ENCODE data around the gene TNFSF12. TPM values are rescaled to one million over a fixed set of nuclear protein-coding genes. Genes with fewer than 3 reads are reported as not detected.

TNFSF12 gene
- total and polyA plus RNA-seq, 9 of the 15 experiments (the other 6 are each of a cell fraction or from before 2014, with no cell fraction given): 0.03 to 0.95 (median 0.19) TPM; not detected in 3

DNA sequence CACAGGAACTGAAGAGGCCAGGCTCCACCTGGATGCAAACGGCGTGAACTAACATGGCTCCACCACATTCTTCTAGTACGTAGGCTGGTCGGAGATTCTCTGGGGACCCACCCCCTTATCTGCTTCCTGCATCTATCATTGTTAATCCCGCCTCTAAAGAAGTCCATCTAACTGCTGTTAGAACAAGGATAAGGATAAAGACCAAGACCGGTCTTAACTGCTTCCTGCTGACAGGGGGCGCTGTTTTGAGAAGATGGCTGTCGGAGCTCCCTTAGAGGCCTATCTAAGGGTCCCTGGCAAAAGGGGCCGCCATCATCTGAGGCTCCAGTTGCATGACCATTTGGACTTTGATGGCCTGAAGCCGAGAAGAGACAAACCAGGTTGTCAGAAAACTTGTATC is 25.8 kb upstream of the TNFSF12 start:
- H3K27ac ChIP-seq (ENCODE audit: extremely low read depth, low read depth, low read length): no peak overlapping the region
- ATAC-seq: peak; percentile 84
- 22% methylated on average over 9 of the region's 10 CpGs for WGBS (ENCODE audit: insufficient coverage, low coverage, missing lambda C conversion rate)
- in situ Hi-C loops (cut with MboI): no loop called here
- intact Hi-C loops (cut with micrococcal nuclease): no loop called here
- H3K9me3 ChIP-seq (replicated peaks; ENCODE audit: control insufficient read depth, insufficient read depth, low read depth, low read length): no peaks in the 10 kb centered on the region
- no peaks in the 10 kb centered on the region for H3K36me3 ChIP-seq (ENCODE audit: control insufficient read depth, insufficient read depth, low read length)
- no peaks in the 10 kb centered on the region for H3K27me3 ChIP-seq (ENCODE audit: control insufficient read depth in 2 of 2, insufficient read depth in 2 of 2, low read length in 2 of 2)
- BruUV-seq (replicated peaks): no TSS peak
- no peak overlapping the region for H3K4me2 ChIP-seq (ENCODE audit: insufficient read depth, low read length)
- peak; percentile 15 to 53 (median 41) for DNase-seq (ENCODE audit: extremely low read depth in 1 of 4, low spot score in 3 of 4)
- no peaks in the 10 kb centered on the region for H3K9me1 ChIP-seq (ENCODE audit: control insufficient read depth, insufficient read depth, low read length)
- no peaks in the 10 kb centered on the region for H3K79me2 ChIP-seq (ENCODE audit: control insufficient read depth, insufficient read depth, low read length)
- ChIA-PET CTCF (ENCODE audit: low intra/inter-chr PET ratio) (no interaction called here), POLR2A (interaction anchor here (0.5 to 0.8 kb wide), 3 partner anchors 9 to 37 kb away, joined by 3 read pairs; no protein-coding TSS in a partner anchor)
- H3K9ac ChIP-seq (ENCODE audit: insufficient read depth in 1 of 2, low read depth in 2 of 2, low read length in 2 of 2): no peak overlapping the region
- H3K4me1 ChIP-seq (replicated peaks in 1 of 2; ENCODE audit: control insufficient read depth in 2 of 2, insufficient read depth in 2 of 2, low read length in 2 of 2): no peaks in the 10 kb centered on the region; a peak in 1 of 5 replicates
- H3K4me3 ChIP-seq: no peak overlapping the region
- H2AFZ ChIP-seq (ENCODE audit: low read depth, low read length): 0 out of 2 replicates have a peak overlapping the region, but pooled peaks have one; percentile 28
- no peaks in the 10 kb centered on the region for H4K20me1 ChIP-seq (replicated peaks; ENCODE audit: control insufficient read depth, insufficient read depth, low read length)
- peak in 1 of 2 experiments; percentile 27; a peak in 2 of 4 replicates for TF ChIP-seq RAD21 (CRISPR knock-in tag; conservative IDR thresholded peaks at IDR 0.05 in 1 of 2, IDR thresholded peaks at IDR 0.05 in 1 of 2)
- TF ChIP-seq, protein P1, sequence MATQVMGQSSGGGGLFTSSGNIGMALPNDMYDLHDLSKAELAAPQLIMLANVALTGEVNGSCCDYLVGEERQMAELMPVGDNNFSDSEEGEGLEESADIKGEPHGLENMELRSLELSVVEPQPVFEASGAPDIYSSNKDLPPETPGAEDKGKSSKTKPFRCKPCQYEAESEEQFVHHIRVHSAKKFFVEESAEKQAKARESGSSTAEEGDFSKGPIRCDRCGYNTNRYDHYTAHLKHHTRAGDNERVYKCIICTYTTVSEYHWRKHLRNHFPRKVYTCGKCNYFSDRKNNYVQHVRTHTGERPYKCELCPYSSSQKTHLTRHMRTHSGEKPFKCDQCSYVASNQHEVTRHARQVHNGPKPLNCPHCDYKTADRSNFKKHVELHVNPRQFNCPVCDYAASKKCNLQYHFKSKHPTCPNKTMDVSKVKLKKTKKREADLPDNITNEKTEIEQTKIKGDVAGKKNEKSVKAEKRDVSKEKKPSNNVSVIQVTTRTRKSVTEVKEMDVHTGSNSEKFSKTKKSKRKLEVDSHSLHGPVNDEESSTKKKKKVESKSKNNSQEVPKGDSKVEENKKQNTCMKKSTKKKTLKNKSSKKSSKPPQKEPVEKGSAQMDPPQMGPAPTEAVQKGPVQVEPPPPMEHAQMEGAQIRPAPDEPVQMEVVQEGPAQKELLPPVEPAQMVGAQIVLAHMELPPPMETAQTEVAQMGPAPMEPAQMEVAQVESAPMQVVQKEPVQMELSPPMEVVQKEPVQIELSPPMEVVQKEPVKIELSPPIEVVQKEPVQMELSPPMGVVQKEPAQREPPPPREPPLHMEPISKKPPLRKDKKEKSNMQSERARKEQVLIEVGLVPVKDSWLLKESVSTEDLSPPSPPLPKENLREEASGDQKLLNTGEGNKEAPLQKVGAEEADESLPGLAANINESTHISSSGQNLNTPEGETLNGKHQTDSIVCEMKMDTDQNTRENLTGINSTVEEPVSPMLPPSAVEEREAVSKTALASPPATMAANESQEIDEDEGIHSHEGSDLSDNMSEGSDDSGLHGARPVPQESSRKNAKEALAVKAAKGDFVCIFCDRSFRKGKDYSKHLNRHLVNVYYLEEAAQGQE (IDR thresholded peaks at IDR 0.05; ENCODE audit: borderline replicate concordance): peak; percentile 18; the same call in 1 of the 2 replicates
- TF ChIP-seq, protein P1 (CRISPR knock-in tag; IDR thresholded peaks at IDR 0.05; ENCODE audit: low read depth): no peak
- TF ChIP-seq YY1 (IDR thresholded peaks at IDR 0.05; ENCODE audit: borderline replicate concordance in 1 of 3, control insufficient read depth in 1 of 3, extremely low read depth in 1 of 3, insufficient read depth in 3 of 3, insufficient read length in 1 of 3, insufficient replicate concordance in 2 of 3, low read depth in 1 of 3, low read length in 2 of 3): peak in 2 of 3 experiments; percentile 26 to 75
- TF ChIP-seq JUND (IDR thresholded peaks at IDR 0.05; ENCODE audit: borderline replicate concordance, low read depth, low read length): no peak
- TF ChIP-seq JUND (tag; IDR thresholded peaks at IDR 0.05; ENCODE audit: borderline replicate concordance, low read depth, low read length): no peak
- TF ChIP-seq ZKSCAN8 (CRISPR knock-in tag; IDR thresholded peaks at IDR 0.05): no peak
- TF ChIP-seq, protein P2, sequence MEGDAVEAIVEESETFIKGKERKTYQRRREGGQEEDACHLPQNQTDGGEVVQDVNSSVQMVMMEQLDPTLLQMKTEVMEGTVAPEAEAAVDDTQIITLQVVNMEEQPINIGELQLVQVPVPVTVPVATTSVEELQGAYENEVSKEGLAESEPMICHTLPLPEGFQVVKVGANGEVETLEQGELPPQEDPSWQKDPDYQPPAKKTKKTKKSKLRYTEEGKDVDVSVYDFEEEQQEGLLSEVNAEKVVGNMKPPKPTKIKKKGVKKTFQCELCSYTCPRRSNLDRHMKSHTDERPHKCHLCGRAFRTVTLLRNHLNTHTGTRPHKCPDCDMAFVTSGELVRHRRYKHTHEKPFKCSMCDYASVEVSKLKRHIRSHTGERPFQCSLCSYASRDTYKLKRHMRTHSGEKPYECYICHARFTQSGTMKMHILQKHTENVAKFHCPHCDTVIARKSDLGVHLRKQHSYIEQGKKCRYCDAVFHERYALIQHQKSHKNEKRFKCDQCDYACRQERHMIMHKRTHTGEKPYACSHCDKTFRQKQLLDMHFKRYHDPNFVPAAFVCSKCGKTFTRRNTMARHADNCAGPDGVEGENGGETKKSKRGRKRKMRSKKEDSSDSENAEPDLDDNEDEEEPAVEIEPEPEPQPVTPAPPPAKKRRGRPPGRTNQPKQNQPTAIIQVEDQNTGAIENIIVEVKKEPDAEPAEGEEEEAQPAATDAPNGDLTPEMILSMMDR (IDR thresholded peaks at IDR 0.05 in 2 of 3, conservative IDR thresholded peaks at IDR 0.05 in 1 of 3; ENCODE audit: insufficient read depth in 2 of 3, low read depth in 1 of 3, low read length in 3 of 3): peak; percentile 54 to 70 (median 57)
- 0 out of 4 replicates have a peak, but pooled peaks of 1 of the 2 experiments have one; percentile 23 for TF ChIP-seq RCOR1 (IDR thresholded peaks at IDR 0.05; ENCODE audit: borderline replicate concordance in 1 of 2, low read depth in 2 of 2, low read length in 2 of 2)
- TF ChIP-seq CTBP1 (IDR thresholded peaks at IDR 0.05; ENCODE audit: borderline replicate concordance): peak; percentile 21; the same call in 1 of the 2 replicates
- peak; percentile 75 for FAIRE-seq
